Loucy (cell line): ENCODE results near the gene FCHSD2.

Experiments used
- H2AFZ ChIP-seq: fragments of 200-600 bp; sonication (generic); 2 replicates; pipeline ENCODE4 v1.6.0; 2016; ENCODE audit warnings: antibody characterized with exemption, mild to moderate bottlenecking, low read length, moderate library complexity
- H3F3A ChIP-seq: fragments of 200-600 bp; 2 replicates; pipeline ENCODE4 v1.6.0; 2016; ENCODE audit warnings: antibody characterized with exemption, low read depth, mild to moderate bottlenecking
- H3K27me3 ChIP-seq: fragments of 200-600 bp; sonication (generic); 2 replicates; pipeline ENCODE4 v1.6.1; 2014; ENCODE audit warnings: low read length, mild to moderate bottlenecking; ENCODE audit not compliant: insufficient read depth, poor library complexity, severe bottlenecking
- H3K36me3 ChIP-seq: fragments of 200-600 bp; sonication (generic); 2 replicates; pipeline ENCODE4 v1.6.1; 2016; ENCODE audit warnings: low read length; ENCODE audit not compliant: insufficient read depth
- H3K4me1 ChIP-seq: fragments of 200-600 bp; sonication (generic); 2 replicates; pipeline ENCODE4 v1.5.1; 2014; ENCODE audit warnings: low read length, mild to moderate bottlenecking; ENCODE audit not compliant: insufficient read depth, poor library complexity, severe bottlenecking
- H3K4me2 ChIP-seq: fragments of 200-600 bp; sonication (generic); 2 replicates; pipeline ENCODE4 v1.6.0; 2014; ENCODE audit warnings: antibody characterized with exemption, low read length, low read depth, mild to moderate bottlenecking; ENCODE audit not compliant: poor library complexity, severe bottlenecking
- H3K4me3 ChIP-seq: fragments of 200-600 bp; sonication (generic); 2 replicates; pipeline ENCODE4 v1.5.1; 2014; ENCODE audit warnings: low read length, mild to moderate bottlenecking, mixed read lengths; ENCODE audit not compliant: poor library complexity, severe bottlenecking
- H3K79me2 ChIP-seq: fragments of 200-600 bp; sonication (generic); 2 replicates; pipeline ENCODE4 v1.6.1; 2014; ENCODE audit warnings: low read length; ENCODE audit not compliant: insufficient read depth
- H3K9ac ChIP-seq: fragments of 200-600 bp; sonication (generic); 2 replicates; pipeline ENCODE4 v1.6.0; 2014; ENCODE audit warnings: mild to moderate bottlenecking, low read depth, low read length, moderate library complexity; ENCODE audit not compliant: poor library complexity, severe bottlenecking
- H3K9me2 ChIP-seq: fragments of 200-600 bp; sonication (generic); replicated peaks from 2 replicates; pipeline ENCODE4 v1.6.1; 2016; ENCODE audit warnings: low read depth, low read length, mixed read lengths
- H3K9me3 ChIP-seq: fragments of 200-600 bp; sonication (generic); 2 replicates; pipeline ENCODE4 v1.6.1; 2014; ENCODE audit warnings: mild to moderate bottlenecking, antibody characterized with exemption, low read length, low read depth; ENCODE audit not compliant: insufficient read depth
- H4K20me1 ChIP-seq: fragments of 200-600 bp; sonication (generic); 2 replicates; pipeline ENCODE4 v1.6.0; 2014; ENCODE audit warnings: antibody characterized with exemption, low read length, mild to moderate bottlenecking; ENCODE audit not compliant: insufficient read depth, poor library complexity, severe bottlenecking
- EZH2phosphoT487 ChIP-seq: fragments of 200-600 bp; IDR thresholded peaks from 2 replicates; pipeline ENCODE4 v1.6.1; 2018; ENCODE audit warnings: antibody characterized with exemption, mild to moderate bottlenecking, moderate library complexity, borderline replicate concordance
- TF ChIP-seq, protein P1 (sequence below): fragments of 200-600 bp; sonication (generic); conservative IDR thresholded peaks from 2 replicates; pipeline ENCODE4 v1.5.1; 2014; ENCODE audit warnings: mild to moderate bottlenecking, antibody characterized with exemption, low read length

Gene FCHSD2

DNA sequence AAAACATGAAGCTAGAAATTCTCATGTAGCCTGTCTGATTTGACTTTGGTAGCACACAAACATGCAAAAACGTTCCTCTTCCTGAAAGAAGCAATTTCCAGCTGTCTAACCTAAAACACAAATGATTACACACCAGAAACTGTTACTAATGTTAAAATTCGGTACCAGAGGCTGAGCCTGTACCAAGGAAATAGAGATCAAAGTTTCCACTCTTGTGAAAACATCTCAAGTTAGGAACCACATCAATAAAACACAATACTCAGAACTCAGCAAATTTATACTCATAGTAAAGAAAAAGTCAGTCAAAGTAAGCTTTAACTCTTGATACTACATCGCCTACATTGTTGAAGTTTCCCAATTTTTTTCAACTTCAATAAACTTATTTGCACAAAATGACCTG lies 107.8 kb downstream of the FCHSD2 start:
- Histone ChIP-seq H3K36me3 (peaks cover 45% of the 10 kb centered on the region), H3K9me2 (no peaks in the 10 kb centered on the region), H2AFZ (no peak overlapping the region), H4K20me1 (peaks cover 56% of the 10 kb centered on the region), H3K4me3 (no peak overlapping the region), H3F3A (peaks cover 3% of the 10 kb centered on the region; the same call in 1 of the 2 replicates), H3K79me2 (peaks cover 93% of the 10 kb centered on the region), H3K9ac (peak overlapping the region; percentile 43), H3K27me3 (no peaks in the 10 kb centered on the region), H3K9me3 (no peaks in the 10 kb centered on the region), H3K4me1 (peaks cover 13% of the 10 kb centered on the region), H3K4me2 (peak overlapping the region; percentile 31)
- TF ChIP-seq, protein P1, sequence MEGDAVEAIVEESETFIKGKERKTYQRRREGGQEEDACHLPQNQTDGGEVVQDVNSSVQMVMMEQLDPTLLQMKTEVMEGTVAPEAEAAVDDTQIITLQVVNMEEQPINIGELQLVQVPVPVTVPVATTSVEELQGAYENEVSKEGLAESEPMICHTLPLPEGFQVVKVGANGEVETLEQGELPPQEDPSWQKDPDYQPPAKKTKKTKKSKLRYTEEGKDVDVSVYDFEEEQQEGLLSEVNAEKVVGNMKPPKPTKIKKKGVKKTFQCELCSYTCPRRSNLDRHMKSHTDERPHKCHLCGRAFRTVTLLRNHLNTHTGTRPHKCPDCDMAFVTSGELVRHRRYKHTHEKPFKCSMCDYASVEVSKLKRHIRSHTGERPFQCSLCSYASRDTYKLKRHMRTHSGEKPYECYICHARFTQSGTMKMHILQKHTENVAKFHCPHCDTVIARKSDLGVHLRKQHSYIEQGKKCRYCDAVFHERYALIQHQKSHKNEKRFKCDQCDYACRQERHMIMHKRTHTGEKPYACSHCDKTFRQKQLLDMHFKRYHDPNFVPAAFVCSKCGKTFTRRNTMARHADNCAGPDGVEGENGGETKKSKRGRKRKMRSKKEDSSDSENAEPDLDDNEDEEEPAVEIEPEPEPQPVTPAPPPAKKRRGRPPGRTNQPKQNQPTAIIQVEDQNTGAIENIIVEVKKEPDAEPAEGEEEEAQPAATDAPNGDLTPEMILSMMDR: no peak
- no peak for TF ChIP-seq EZH2phosphoT487

DNA sequence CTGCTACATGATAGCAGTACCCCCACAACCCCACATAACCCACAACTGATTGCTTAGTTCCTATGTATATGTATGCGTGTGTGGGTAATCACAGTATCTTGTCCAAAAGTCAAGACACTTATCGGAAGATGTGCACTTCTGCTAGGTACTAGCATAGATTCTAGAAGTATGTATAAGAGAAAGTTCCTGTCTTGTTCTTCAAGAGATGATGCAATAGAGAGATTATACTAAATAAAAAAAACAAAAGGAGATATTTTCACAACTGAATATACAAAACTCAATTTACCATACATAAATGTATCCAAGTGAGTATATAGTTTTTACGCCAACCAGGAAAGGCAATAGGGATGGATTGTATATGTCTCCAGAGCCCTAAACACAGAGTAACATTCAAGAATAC lies 112.0 kb downstream of the FCHSD2 start:
- H3K79me2 ChIP-seq: peaks cover 93% of the 10 kb centered on the region
- no peak overlapping the region for H3K9ac ChIP-seq
- peaks cover 38% of the 10 kb centered on the region for H4K20me1 ChIP-seq
- peaks cover 3% of the 10 kb centered on the region; the same call in 1 of the 2 replicates for H3F3A ChIP-seq
- H3K4me1 ChIP-seq: peaks cover 11% of the 10 kb centered on the region
- H3K9me3 ChIP-seq: peaks cover 17% of the 10 kb centered on the region; the same call in 1 of the 2 replicates
- no peak overlapping the region for H3K4me2 ChIP-seq
- H3K27me3 ChIP-seq: no peaks in the 10 kb centered on the region
- no peak for TF ChIP-seq EZH2phosphoT487
- TF ChIP-seq, protein P1: no peak
- peaks cover 52% of the 10 kb centered on the region for H3K36me3 ChIP-seq
- H2AFZ ChIP-seq: no peak overlapping the region
- H3K9me2 ChIP-seq: no peaks in the 10 kb centered on the region
- H3K4me3 ChIP-seq: no peak overlapping the region

DNA sequence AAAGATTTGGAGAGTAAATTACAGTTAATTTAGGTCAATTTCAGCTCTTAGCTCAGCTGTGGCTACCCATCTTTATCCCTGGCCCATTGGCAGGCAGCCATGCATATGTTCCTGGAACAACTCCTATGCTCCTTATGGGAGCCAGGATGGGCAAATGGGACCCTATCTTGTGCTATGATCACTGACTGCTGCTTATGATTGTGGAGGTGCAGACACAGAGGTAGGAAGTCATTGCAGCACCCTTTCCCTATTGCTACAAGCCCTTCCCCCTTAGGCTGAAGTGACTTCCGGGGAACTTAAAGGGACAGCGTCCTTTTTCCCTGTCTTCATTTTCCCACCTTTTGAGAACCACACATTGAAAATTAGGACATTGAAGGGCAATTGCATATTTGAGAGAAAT lies 112.7 kb downstream of the FCHSD2 start:
- H3F3A ChIP-seq: no peaks in the 10 kb centered on the region
- H3K36me3 ChIP-seq: peaks cover 53% of the 10 kb centered on the region
- no peak overlapping the region for H2AFZ ChIP-seq
- peaks cover 34% of the 10 kb centered on the region for H4K20me1 ChIP-seq
- H3K4me2 ChIP-seq: no peak overlapping the region
- H3K4me3 ChIP-seq: no peak overlapping the region
- no peaks in the 10 kb centered on the region for H3K27me3 ChIP-seq
- no peaks in the 10 kb centered on the region for H3K9me2 ChIP-seq
- H3K9me3 ChIP-seq: peaks cover 24% of the 10 kb centered on the region; the same call in 1 of the 2 replicates
- peaks cover 94% of the 10 kb centered on the region for H3K79me2 ChIP-seq
- H3K4me1 ChIP-seq: peaks cover 4% of the 10 kb centered on the region
- no peak for TF ChIP-seq EZH2phosphoT487
- TF ChIP-seq, protein P1: no peak
- no peak overlapping the region for H3K9ac ChIP-seq
